ENCODE data around the gene SEMA4A. TPM values are rescaled to one million over a fixed set of nuclear protein-coding genes. Genes with fewer than 3 reads are reported as not detected.

Gene SEMA4A
- polyA plus RNA-seq, 1 of the 3 experiments (the other 2 are of a cell fraction), result 1.3 TPM

- TF ChIP-seq USF2 (IDR thresholded peaks at IDR 0.05; ENCODE audit: borderline replicate concordance, low read depth, low read length) (no peak), TEAD4 (IDR thresholded peaks at IDR 0.05; ENCODE audit: borderline replicate concordance, insufficient read depth) (no peak), SIN3A (IDR thresholded peaks at IDR 0.05; ENCODE audit: borderline replicate concordance, low read depth, low read length) (no peak), JUND (IDR thresholded peaks at IDR 0.05) (peak; percentile 84), FOXM1 (IDR thresholded peaks at IDR 0.05; ENCODE audit: low read depth) (no peak), MXI1 (IDR thresholded peaks at IDR 0.05; ENCODE audit: low read depth, low read length) (no peak), EP300 (IDR thresholded peaks at IDR 0.05; ENCODE audit: borderline replicate concordance in 1 of 2, low read depth in 1 of 2, low read length in 1 of 2) (peak in 1 of 2 experiments; percentile 59; a peak in 2 of 4 replicates), MAX (IDR thresholded peaks at IDR 0.05; ENCODE audit: low read depth) (peak; percentile 76), GATA2 (CRISPR knock-in tag; IDR thresholded peaks at IDR 0.05) (no peak), EZH2phosphoT487 (IDR thresholded peaks at IDR 0.05; ENCODE audit: borderline replicate concordance, low read depth) (no peak), REST (IDR thresholded peaks at IDR 0.05; ENCODE audit: low read depth, low read length) (no peak; the same call in 1 of the 2 replicates), CHD2 (IDR thresholded peaks at IDR 0.05; ENCODE audit: low read length, partially characterized antibody) (no peak), RAD21 (IDR thresholded peaks at IDR 0.05; ENCODE audit: low read length) (no peak), NRF1 (IDR thresholded peaks at IDR 0.05; ENCODE audit: low read depth, low read length) (no peak), SMC3 (IDR thresholded peaks at IDR 0.05; ENCODE audit: low read depth, low read length) (no peak), YY1 (IDR thresholded peaks at IDR 0.05; ENCODE audit: low read depth) (peak; percentile 40; the same call in 1 of the 2 replicates), CTCF (IDR thresholded peaks at IDR 0.05) (no peak), FOXJ3 (CRISPR knock-in tag; IDR thresholded peaks at IDR 0.05) (no peak), GABPA (IDR thresholded peaks at IDR 0.05; ENCODE audit: low read depth) (no peak), ELF1 (IDR thresholded peaks at IDR 0.05) (no peak), TCF12 (IDR thresholded peaks at IDR 0.05) (peak; percentile 77), RCOR1 (IDR thresholded peaks at IDR 0.05; ENCODE audit: low read length) (no peak)
These were observed 30.6 kb upstream of the SEMA4A start (continued) for GRCh38 chr1:156122519-156123355.
